Activated CD8-positive, alpha-beta memory T cell treated with anti-CD3 and anti-CD28 coated beads, Interleukin-2, amount 50 U/mL, for 24 hours (primary cell): ENCODE data around the gene PLCD4.
A peak's percentile ranks its signal among the peaks of the same experiment; 100 is the strongest.

Experiments used
- DNase-seq: peaks from one replicate; pipeline ENCODE4 v3.0.0-alpha.2; 2020; ENCODE audit errors: extremely low read depth

Gene PLCD4

GRCh38 chr2:218621007-218621406, 13.3 kb downstream of the PLCD4 start:
- no peak for DNase-seq

GRCh38 chr2:218622606-218623365, 15.1 kb downstream of the PLCD4 start:
- no peak for DNase-seq

GRCh38 chr2:218623366-218623705, 15.6 kb downstream of the PLCD4 start:
- no peak for DNase-seq

GRCh38 chr2:218626369-218626768, 18.7 kb downstream of the PLCD4 start:
- DNase-seq, result no peak

GRCh38 chr2:218627939-218628338, 20.2 kb downstream of the PLCD4 start:
- no peak for DNase-seq

- DNase-seq, result no peak
Measured at GRCh38 chr2:218631837-218632236, 24.1 kb downstream of the PLCD4 start.

- no peak for DNase-seq
Measured at GRCh38 chr2:218635719-218636118, 28.0 kb downstream of the PLCD4 start.

- DNase-seq, result no peak
Measured at GRCh38 chr2:218638372-218638771, 30.7 kb downstream of the PLCD4 start.

GRCh38 chr2:218642121-218642656, 34.5 kb downstream of the PLCD4 start:
- no peak for DNase-seq

- DNase-seq, result no peak
Measured at GRCh38 chr2:218642786-218643185, 35.1 kb downstream of the PLCD4 start.

GRCh38 chr2:218643751-218644310, 36.1 kb downstream of the PLCD4 start:
- no peak for DNase-seq

GRCh38 chr2:218644721-218645120, 37.0 kb downstream of the PLCD4 start:
- DNase-seq, result no peak

- DNase-seq, result no peak
Measured at GRCh38 chr2:218645126-218645525, 37.4 kb downstream of the PLCD4 start.

GRCh38 chr2:218648088-218648786, 40.5 kb downstream of the PLCD4 start:
- DNase-seq, result no peak

GRCh38 chr2:218648787-218649100, 41.0 kb downstream of the PLCD4 start:
- no peak for DNase-seq

GRCh38 chr2:218655751-218656150, 48.1 kb downstream of the PLCD4 start:
- no peak for DNase-seq

GRCh38 chr2:218658671-218659257, 51.1 kb downstream of the PLCD4 start:
- DNase-seq, result no peak

- DNase-seq, result peak; percentile 89
Measured at GRCh38 chr2:218659258-218659987, 51.7 kb downstream of the PLCD4 start, which contains the start of the genes BCS1L and ZNF142. Gene BCS1L, plus strand, starts transcription at chr2:218659683. Its CDS starts 1,305 bp downstream, at chr2:218660988. Gene ZNF142, minus strand, starts transcription at chr2:218659623. Its CDS starts 3,194 bp downstream, at chr2:218656429.

- DNase-seq, result no peak
Measured at GRCh38 chr2:218659988-218660358, 52.3 kb downstream of the PLCD4 start.

- DNase-seq, result no peak
Measured at GRCh38 chr2:218662377-218662776, 54.7 kb downstream of the PLCD4 start.

- no peak for DNase-seq
Measured at GRCh38 chr2:218662827-218663226, 55.1 kb downstream of the PLCD4 start.

GRCh38 chr2:218663901-218664300, 56.2 kb downstream of the PLCD4 start:
- no peak for DNase-seq
